Natural killer cell treated with Interleukin-12 subunit alpha and Interleukin-12 subunit beta and Interleukin-15 and Interleukin-18, amount 100 ng/mL, for 72 hours (primary cell): ENCODE results near the gene GNB1. TPM values are rescaled to one million over a fixed set of nuclear protein-coding genes. Genes with fewer than 3 reads are reported as not detected.

Experiments
- ATAC-seq, 2 donors: fragments of 150-1000 bp; cut with Tn5 transposase in 1 of 2; sonication (Bioruptor Pico), chemical (Tn5 transposase) in 1 of 2; 2 replicates each; pipeline ENCODE4 v1.10.0; 2021
- DNase-seq: peaks from one replicate; pipeline ENCODE4 v3.0.0; 2022; ENCODE audit warnings: low spot score
- H3K27ac Mint-ChIP-seq, 2 donors: 1 replicate in 1 of 2; 2 replicates in 1 of 2; pipeline ENCODE4 v1.8.0; 2022; ENCODE audit warnings: mixed read lengths in 2 of 2, mild to moderate bottlenecking in 1 of 2, moderate library complexity in 1 of 2
- H3K27me3 Mint-ChIP-seq, 2 donors: 1 replicate in 1 of 2; 2 replicates in 1 of 2; pipeline ENCODE4 v1.8.0; 2022; ENCODE audit warnings: mixed read lengths in 2 of 2
- H3K36me3 Mint-ChIP-seq: one replicate; pipeline ENCODE4 v1.8.0; 2022; ENCODE audit warnings: mixed read lengths
- H3K4me1 Mint-ChIP-seq, 2 donors: 1 replicate in 1 of 2; 2 replicates in 1 of 2; pipeline ENCODE4 v1.8.0; 2022; ENCODE audit warnings: low read depth in 2 of 2, mixed read lengths in 2 of 2, mild to moderate bottlenecking in 1 of 2
- H3K4me3 Mint-ChIP-seq: one replicate; pipeline ENCODE4 v1.8.0; 2022; ENCODE audit warnings: mixed read lengths
- H3K9me3 Mint-ChIP-seq: 2 replicates; pipeline ENCODE4 v1.8.0; 2022; ENCODE audit warnings: mixed read lengths
- total RNA-seq, 2 donors: library from RNA; stranded (reverse); gene quantifications; one replicate each; pipeline ENCODE4 v1.2.3, GENCODE V29; 2022

The GNB1 gene
- total RNA-seq, 2 donors from 2014 or later, result 361 to 446 TPM

- H3K4me1 Mint-ChIP-seq, result peaks cover 0 to 8% of the 10 kb centered on the region in 2 donors
- ATAC-seq, result no peak
Measured at GRCh38 chr1:1809489-1809888, 81.4 kb downstream of the GNB1 start.

GRCh38 chr1:1808206-1808605, 82.7 kb downstream of the GNB1 start:
- ATAC-seq (no peak), DNase-seq (no peak)
- peaks cover 5% of the 10 kb centered on the region for H3K36me3 Mint-ChIP-seq
- H3K4me3 Mint-ChIP-seq, result no peak overlapping the region
- peak overlapping the region in 1 of 2 donors; percentile 27 for H3K27ac Mint-ChIP-seq
- H3K27me3 Mint-ChIP-seq, result no peaks in the 10 kb centered on the region
- peaks cover 0 to 11% of the 10 kb centered on the region in 2 donors for H3K4me1 Mint-ChIP-seq
- H3K9me3 Mint-ChIP-seq, result no peaks in the 10 kb centered on the region

More at GRCh38 chr1:1809489-1809888, 81.4 kb downstream of the GNB1 start:
- DNase-seq, result no peak
- H3K27me3 Mint-ChIP-seq, result no peaks in the 10 kb centered on the region
- H3K4me3 Mint-ChIP-seq, result no peak overlapping the region
- no peaks in the 10 kb centered on the region for H3K9me3 Mint-ChIP-seq
- H3K36me3 Mint-ChIP-seq, result peaks cover 6% of the 10 kb centered on the region
- H3K27ac Mint-ChIP-seq, result no peak overlapping the region

GRCh38 chr1:1806890-1807289, 84.0 kb downstream of the GNB1 start:
- H3K27me3 Mint-ChIP-seq, result no peaks in the 10 kb centered on the region
- H3K9me3 Mint-ChIP-seq, result no peaks in the 10 kb centered on the region
- peaks cover 10% of the 10 kb centered on the region for H3K36me3 Mint-ChIP-seq
- no peak for DNase-seq
- H3K4me3 Mint-ChIP-seq, result no peak overlapping the region
- H3K4me1 Mint-ChIP-seq, result peaks cover under 1 to 14% of the 10 kb centered on the region in 2 donors
- peak overlapping the region in 1 of 2 donors; percentile 54 for H3K27ac Mint-ChIP-seq
- ATAC-seq, result no peak

GRCh38 chr1:1804301-1804700, 86.6 kb downstream of the GNB1 start:
- Mint-ChIP-seq H3K4me3 (no peak overlapping the region), H3K36me3 (peaks cover 17% of the 10 kb centered on the region), H3K4me1 (peaks cover 20 to 30% of the 10 kb centered on the region in 2 donors), H3K9me3 (no peaks in the 10 kb centered on the region), H3K27ac (no peak overlapping the region), H3K27me3 (no peaks in the 10 kb centered on the region)
- ATAC-seq (no peak), DNase-seq (peak; percentile 8)

GRCh38 chr1:1802871-1803270, 88.0 kb downstream of the GNB1 start:
- Mint-ChIP-seq H3K9me3 (no peaks in the 10 kb centered on the region), H3K27me3 (no peaks in the 10 kb centered on the region), H3K36me3 (peaks cover 17% of the 10 kb centered on the region), H3K4me3 (no peak overlapping the region), H3K4me1 (peaks cover 23 to 29% of the 10 kb centered on the region in 2 donors), H3K27ac (peak overlapping the region in 1 of 2 donors; percentile 55)
- ATAC-seq, result no peak
- no peak for DNase-seq

GRCh38 chr1:1799716-1800115, 91.2 kb downstream of the GNB1 start:
- no peaks in the 10 kb centered on the region for H3K27me3 Mint-ChIP-seq
- H3K4me1 Mint-ChIP-seq, result peaks cover 31 to 35% of the 10 kb centered on the region in 2 donors
- H3K9me3 Mint-ChIP-seq, result no peaks in the 10 kb centered on the region
- H3K4me3 Mint-ChIP-seq, result no peak overlapping the region
- peaks cover 17% of the 10 kb centered on the region for H3K36me3 Mint-ChIP-seq
- peak overlapping the region; percentile 14 to 50 for H3K27ac Mint-ChIP-seq
- ATAC-seq, result peak; percentile 76 to 77
- DNase-seq, result no peak

GRCh38 chr1:1797731-1798341, 93.1 kb downstream of the GNB1 start:
- peaks cover 37 to 39% of the 10 kb centered on the region in 2 donors for H3K4me1 Mint-ChIP-seq
- DNase-seq, result no peak
- H3K36me3 Mint-ChIP-seq, result peaks cover 17% of the 10 kb centered on the region
- H3K9me3 Mint-ChIP-seq, result no peaks in the 10 kb centered on the region
- peak overlapping the region in 1 of 2 donors; percentile 10 for H3K27ac Mint-ChIP-seq
- peak; percentile 24 to 55 for ATAC-seq
- no peak overlapping the region for H3K4me3 Mint-ChIP-seq
- H3K27me3 Mint-ChIP-seq, result no peaks in the 10 kb centered on the region

- no peak for ATAC-seq
- Mint-ChIP-seq H3K27ac (peak overlapping the region in 1 of 2 donors; percentile 65), H3K36me3 (peaks cover 8% of the 10 kb centered on the region), H3K4me1 (peaks cover 32% of the 10 kb centered on the region in 2 donors), H3K27me3 (no peaks in the 10 kb centered on the region), H3K9me3 (no peaks in the 10 kb centered on the region), H3K4me3 (no peak overlapping the region)
- no peak for DNase-seq
Measured at GRCh38 chr1:1796466-1796865, 94.4 kb downstream of the GNB1 start.

- no peak for ATAC-seq
- H3K4me1 Mint-ChIP-seq, result peaks cover 24 to 30% of the 10 kb centered on the region in 2 donors
- no peaks in the 10 kb centered on the region for H3K27me3 Mint-ChIP-seq
- no peak overlapping the region for H3K4me3 Mint-ChIP-seq
- H3K9me3 Mint-ChIP-seq, result no peaks in the 10 kb centered on the region
- H3K27ac Mint-ChIP-seq, result no peak overlapping the region
- H3K36me3 Mint-ChIP-seq, result peaks cover 5% of the 10 kb centered on the region
- no peak for DNase-seq
Measured at GRCh38 chr1:1794999-1795398, 95.9 kb downstream of the GNB1 start.

GRCh38 chr1:1793481-1794244, 97.2 kb downstream of the GNB1 start:
- peaks cover 11% of the 10 kb centered on the region for H3K36me3 Mint-ChIP-seq

GRCh38 chr1:1788646-1789431, 102.0 kb downstream of the GNB1 start:
- DNase-seq, result no peak
- no peak overlapping the region for H3K4me3 Mint-ChIP-seq
- H3K27me3 Mint-ChIP-seq, result no peaks in the 10 kb centered on the region
- ATAC-seq, result no peak
- peak overlapping the region in 1 of 2 donors; percentile 36 for H3K27ac Mint-ChIP-seq
- H3K9me3 Mint-ChIP-seq, result no peaks in the 10 kb centered on the region
- peaks cover 6 to 16% of the 10 kb centered on the region in 2 donors for H3K4me1 Mint-ChIP-seq
- peaks cover 21% of the 10 kb centered on the region for H3K36me3 Mint-ChIP-seq

More at GRCh38 chr1:1793481-1794244, 97.2 kb downstream of the GNB1 start:
- H3K9me3 Mint-ChIP-seq, result no peaks in the 10 kb centered on the region
- H3K4me3 Mint-ChIP-seq, result no peak overlapping the region
- no peak for ATAC-seq
- no peak for DNase-seq
- peaks cover 16 to 29% of the 10 kb centered on the region in 2 donors for H3K4me1 Mint-ChIP-seq
- peak overlapping the region; percentile 15 to 23 for H3K27ac Mint-ChIP-seq
- no peaks in the 10 kb centered on the region for H3K27me3 Mint-ChIP-seq

GRCh38 chr1:1788136-1788535, 102.8 kb downstream of the GNB1 start:
- Mint-ChIP-seq H3K4me3 (no peak overlapping the region), H3K27ac (no peak overlapping the region), H3K27me3 (no peaks in the 10 kb centered on the region), H3K9me3 (no peaks in the 10 kb centered on the region), H3K4me1 (peaks cover 3 to 15% of the 10 kb centered on the region in 2 donors), H3K36me3 (peaks cover 15% of the 10 kb centered on the region)
- DNase-seq (no peak), ATAC-seq (no peak)

GRCh38 chr1:1786836-1787605, 103.9 kb downstream of the GNB1 start:
- ATAC-seq, result no peak
- Mint-ChIP-seq H3K4me3 (no peak overlapping the region), H3K27me3 (no peaks in the 10 kb centered on the region), H3K36me3 (peaks cover 15% of the 10 kb centered on the region), H3K9me3 (no peaks in the 10 kb centered on the region), H3K27ac (no peak overlapping the region), H3K4me1 (peaks cover 5 to 19% of the 10 kb centered on the region in 2 donors)
- DNase-seq, result no peak
